ENCODE data around the gene WIPF3.
"Not testable (repeated sequence)": the region's sequence is repeated elsewhere in the genome, so short reads cannot be mapped to it uniquely, and the experiment has no call there.

WIPF3 gene

GRCh38 chr7:29890251-29890650 lies 83.9 kb downstream of the WIPF3 start:
- H3K4me1 Mint-ChIP-seq = no peaks in the 10 kb centered on the region
- ATAC-seq = no peak
- no peaks in the 10 kb centered on the region for H3K36me3 Mint-ChIP-seq (ENCODE audit: low read depth)
- H3K9me3 Mint-ChIP-seq = no peaks in the 10 kb centered on the region
- peaks cover under 1% of the 10 kb centered on the region for H3K27me3 Mint-ChIP-seq
- no peak overlapping the region for H3K4me3 Mint-ChIP-seq
- H3K27ac Mint-ChIP-seq = no peak overlapping the region
- DNase-seq = no peak

GRCh38 chr7:29890786-29891185 lies 84.5 kb downstream of the WIPF3 start:
- not testable (repeated sequence) for H3K27me3 Mint-ChIP-seq; H3K9me3 Mint-ChIP-seq; DNase-seq; ATAC-seq; H3K4me1 Mint-ChIP-seq; H3K27ac Mint-ChIP-seq; H3K36me3 Mint-ChIP-seq (ENCODE audit: low read depth); H3K4me3 Mint-ChIP-seq

GRCh38 chr7:29891766-29892165 lies 85.5 kb downstream of the WIPF3 start:
- DNase-seq (no peak), ATAC-seq (no peak)
- H3K4me1 Mint-ChIP-seq = no peaks in the 10 kb centered on the region
- H3K27ac Mint-ChIP-seq = no peak overlapping the region
- H3K36me3 Mint-ChIP-seq (ENCODE audit: low read depth) = no peaks in the 10 kb centered on the region
- H3K4me3 Mint-ChIP-seq = no peak overlapping the region
- peaks cover 4% of the 10 kb centered on the region for H3K27me3 Mint-ChIP-seq
- peaks cover 2% of the 10 kb centered on the region for H3K9me3 Mint-ChIP-seq

DNA sequence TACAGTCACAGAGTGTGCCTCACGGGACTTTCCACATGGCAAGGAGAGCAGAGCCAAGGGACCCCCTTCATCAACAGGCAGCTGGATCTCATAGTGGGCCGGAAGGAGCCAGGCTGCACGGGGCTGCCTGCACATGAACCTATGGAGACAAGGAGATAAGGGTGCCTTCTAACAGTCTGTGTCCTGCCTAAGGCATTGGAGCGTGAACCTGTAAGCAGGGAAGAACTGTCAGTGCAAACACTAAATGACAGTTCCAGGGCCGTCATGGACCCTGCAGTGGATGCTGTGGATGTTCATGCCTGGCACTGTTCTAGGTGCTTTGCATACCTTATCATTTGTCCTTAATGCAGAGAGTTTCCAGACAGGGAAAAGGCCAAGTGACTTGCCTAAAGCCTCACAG lies 85.9 kb downstream of the WIPF3 start:
- Mint-ChIP-seq H3K27me3 (peaks cover 4% of the 10 kb centered on the region), H3K9me3 (peaks cover 5% of the 10 kb centered on the region), H3K4me1 (no peaks in the 10 kb centered on the region), H3K36me3 (ENCODE audit: low read depth) (no peaks in the 10 kb centered on the region), H3K27ac (no peak overlapping the region), H3K4me3 (no peak overlapping the region)
- DNase-seq (no peak), ATAC-seq (no peak)

GRCh38 chr7:29893351-29893965 lies 87.2 kb downstream of the WIPF3 start:
- H3K36me3 Mint-ChIP-seq (ENCODE audit: low read depth) = peaks cover 2% of the 10 kb centered on the region
- H3K27ac Mint-ChIP-seq = no peak overlapping the region
- no peak for DNase-seq
- no peaks in the 10 kb centered on the region for H3K4me1 Mint-ChIP-seq
- peaks cover 12% of the 10 kb centered on the region for H3K9me3 Mint-ChIP-seq
- peaks cover 9% of the 10 kb centered on the region for H3K27me3 Mint-ChIP-seq
- ATAC-seq = no peak
- H3K4me3 Mint-ChIP-seq = no peak overlapping the region

DNA sequence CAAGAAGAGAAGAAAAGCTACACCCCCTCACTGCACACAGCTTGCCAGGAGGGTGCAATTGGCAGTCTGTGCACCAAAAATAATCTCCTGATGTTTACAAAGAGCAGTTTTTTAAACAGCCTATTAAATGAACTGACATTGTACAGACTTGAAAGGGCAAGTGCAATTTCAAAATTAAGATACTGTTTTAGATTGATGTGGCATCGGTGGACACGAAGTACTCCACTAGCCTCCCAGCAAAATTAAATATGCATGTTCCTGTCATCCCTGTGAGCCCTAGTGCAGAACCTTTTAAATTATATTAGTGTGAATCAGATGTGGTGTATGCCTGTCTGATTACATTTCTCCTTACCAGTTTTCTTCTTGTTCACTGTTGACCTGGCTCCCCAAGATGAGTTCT lies 87.9 kb downstream of the WIPF3 start:
- Mint-ChIP-seq H3K36me3 (ENCODE audit: low read depth) (peaks cover 2% of the 10 kb centered on the region), H3K4me3 (no peak overlapping the region), H3K27ac (no peak overlapping the region), H3K27me3 (peaks cover 9% of the 10 kb centered on the region), H3K4me1 (no peaks in the 10 kb centered on the region), H3K9me3 (peaks cover 15% of the 10 kb centered on the region)
- DNase-seq (no peak), ATAC-seq (no peak)

DNA sequence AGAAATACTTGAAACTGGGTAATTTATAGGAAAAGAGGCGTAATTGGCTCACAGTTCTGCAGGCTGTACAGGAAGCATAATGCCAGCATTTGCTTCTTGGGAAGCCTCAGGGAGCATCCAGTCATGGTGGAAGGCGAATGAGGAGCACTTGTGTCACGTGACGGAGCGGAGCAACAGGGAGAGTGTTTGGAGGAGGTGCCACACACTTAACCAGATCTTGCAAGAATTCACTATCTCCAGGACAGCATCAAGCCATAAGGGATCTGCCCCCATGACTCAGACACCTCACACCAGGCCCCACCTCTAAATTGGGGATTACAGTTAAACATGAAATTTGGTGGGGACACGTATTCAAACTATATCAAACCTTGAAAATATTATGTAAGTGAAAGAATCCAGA lies 89.3 kb downstream of the WIPF3 start:
- Mint-ChIP-seq H3K27ac (no peak overlapping the region), H3K4me1 (no peaks in the 10 kb centered on the region), H3K36me3 (ENCODE audit: low read depth) (peaks cover 2% of the 10 kb centered on the region), H3K4me3 (no peak overlapping the region), H3K27me3 (peaks cover 9% of the 10 kb centered on the region), H3K9me3 (peaks cover 15% of the 10 kb centered on the region)
- ATAC-seq (no peak), DNase-seq (no peak)

DNA sequence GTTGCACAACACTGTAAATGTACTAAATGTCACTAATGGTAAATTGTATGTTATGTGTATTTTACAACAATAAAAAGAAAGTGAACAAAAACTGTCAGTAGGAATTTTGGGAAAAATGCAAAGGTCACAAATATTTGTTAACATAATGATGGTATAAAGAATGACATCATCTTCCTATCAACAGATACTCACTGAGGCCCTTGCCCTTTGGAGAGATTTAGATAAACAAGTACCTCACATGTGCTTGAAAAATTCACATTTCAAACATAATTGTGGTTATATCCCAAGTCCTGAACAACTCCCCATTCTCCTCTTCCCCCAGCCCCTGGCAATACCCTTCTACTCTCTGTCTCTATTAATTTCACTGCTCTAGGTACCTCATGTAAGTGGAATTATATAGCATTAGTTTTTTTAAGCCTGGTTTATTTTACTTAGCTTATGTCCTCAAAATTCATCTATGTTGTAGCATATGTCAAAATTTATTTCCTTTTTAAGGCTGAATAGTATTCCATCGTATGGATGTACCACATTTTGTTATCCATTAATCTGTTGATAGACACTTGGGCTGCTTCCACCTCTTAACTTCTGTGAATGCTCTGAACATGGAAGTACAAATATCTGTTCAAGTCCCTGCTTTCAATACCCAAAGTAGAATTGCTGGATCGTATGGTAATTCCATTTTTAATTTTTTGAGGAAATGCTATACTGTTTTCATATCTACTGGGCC lies 90.5 kb downstream of the WIPF3 start:
- peaks cover 9% of the 10 kb centered on the region for H3K27me3 Mint-ChIP-seq
- ATAC-seq (no peak), DNase-seq (no peak)
- H3K27ac Mint-ChIP-seq = no peak overlapping the region
- H3K36me3 Mint-ChIP-seq (ENCODE audit: low read depth) = peaks cover 2% of the 10 kb centered on the region
- no peak overlapping the region for H3K4me3 Mint-ChIP-seq
- H3K9me3 Mint-ChIP-seq = peaks cover 15% of the 10 kb centered on the region
- H3K4me1 Mint-ChIP-seq = no peaks in the 10 kb centered on the region

GRCh38 chr7:29898301-29898700 lies 92.0 kb downstream of the WIPF3 start:
- Mint-ChIP-seq H3K4me3 (no peak overlapping the region), H3K27me3 (peaks cover 9% of the 10 kb centered on the region), H3K4me1 (no peaks in the 10 kb centered on the region)

GRCh38 chr7:29900745-29901144 lies 94.4 kb downstream of the WIPF3 start:
- Mint-ChIP-seq H3K27me3 (peaks cover 5% of the 10 kb centered on the region), H3K4me1 (no peaks in the 10 kb centered on the region), H3K27ac (no peak overlapping the region), H3K9me3 (peaks cover 23% of the 10 kb centered on the region), H3K4me3 (no peak overlapping the region), H3K36me3 (ENCODE audit: low read depth) (peaks cover 3% of the 10 kb centered on the region)
- ATAC-seq (no peak), DNase-seq (no peak)

More at GRCh38 chr7:29898301-29898700, 92.0 kb downstream of the WIPF3 start:
- Mint-ChIP-seq H3K9me3 (peaks cover 15% of the 10 kb centered on the region), H3K36me3 (ENCODE audit: low read depth) (peaks cover 2% of the 10 kb centered on the region), H3K27ac (no peak overlapping the region)
- ATAC-seq (no peak), DNase-seq (no peak)

DNA sequence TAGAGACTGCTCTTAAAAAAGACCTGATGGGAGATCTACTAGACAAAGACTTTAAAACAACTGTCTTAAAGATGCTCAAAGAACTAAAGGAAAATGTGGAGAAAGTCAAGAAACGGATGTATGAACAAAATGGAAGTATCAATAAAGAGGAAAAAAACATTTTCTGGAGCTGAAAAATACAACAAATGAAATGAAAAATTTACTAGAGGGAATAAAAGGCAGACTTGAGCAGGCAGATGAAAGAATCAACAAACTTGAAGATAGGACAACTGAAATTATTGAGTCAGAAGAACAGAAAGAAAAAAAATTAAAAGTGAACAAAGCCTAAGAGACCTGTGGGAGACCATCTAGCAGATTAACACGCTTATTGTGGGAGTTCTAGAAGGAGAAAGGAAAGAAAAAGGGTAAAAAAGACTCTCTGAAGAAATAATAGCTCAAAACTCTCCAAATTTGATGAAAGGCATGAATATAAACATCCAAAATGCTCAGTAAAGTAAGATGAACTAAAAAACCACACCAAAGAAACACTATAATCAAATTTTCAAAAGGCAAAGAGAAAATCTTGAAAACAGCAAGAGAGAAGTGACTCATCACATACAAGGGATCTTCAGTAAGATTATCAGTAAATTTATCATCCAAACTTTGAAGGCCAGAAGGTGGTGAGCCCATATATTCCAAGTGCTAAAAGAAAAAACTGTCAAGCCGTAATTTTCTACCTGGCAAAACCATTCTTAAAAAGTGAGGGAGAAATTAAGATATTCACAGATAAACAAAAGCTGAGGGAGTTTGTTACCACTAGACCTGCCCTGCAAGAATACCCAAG lies 100.1 kb downstream of the WIPF3 start:
- ATAC-seq (no peak), DNase-seq (no peak)
- peaks cover 3% of the 10 kb centered on the region for H3K27me3 Mint-ChIP-seq
- H3K9me3 Mint-ChIP-seq = peaks cover 32% of the 10 kb centered on the region
- H3K4me1 Mint-ChIP-seq = no peaks in the 10 kb centered on the region
- H3K27ac Mint-ChIP-seq = no peak overlapping the region
- peaks cover 11% of the 10 kb centered on the region for H3K36me3 Mint-ChIP-seq (ENCODE audit: low read depth)
- H3K4me3 Mint-ChIP-seq = no peak overlapping the region

GRCh38 chr7:29914180-29914579 lies 107.9 kb downstream of the WIPF3 start:
- ATAC-seq (no peak), DNase-seq (no peak)
- Mint-ChIP-seq H3K4me3 (no peak overlapping the region), H3K27me3 (no peaks in the 10 kb centered on the region), H3K27ac (no peak overlapping the region), H3K9me3 (no peaks in the 10 kb centered on the region), H3K36me3 (ENCODE audit: low read depth) (no peaks in the 10 kb centered on the region), H3K4me1 (no peaks in the 10 kb centered on the region)

- no peaks in the 10 kb centered on the region for H3K36me3 Mint-ChIP-seq (ENCODE audit: low read depth)
- DNase-seq (no peak), ATAC-seq (no peak)
- no peak overlapping the region for H3K27ac Mint-ChIP-seq
- no peaks in the 10 kb centered on the region for H3K9me3 Mint-ChIP-seq
- no peaks in the 10 kb centered on the region for H3K4me1 Mint-ChIP-seq
- H3K27me3 Mint-ChIP-seq = no peaks in the 10 kb centered on the region
- H3K4me3 Mint-ChIP-seq = no peak overlapping the region
Observed at GRCh38 chr7:29915481-29916215, 109.3 kb downstream of the WIPF3 start.

DNA sequence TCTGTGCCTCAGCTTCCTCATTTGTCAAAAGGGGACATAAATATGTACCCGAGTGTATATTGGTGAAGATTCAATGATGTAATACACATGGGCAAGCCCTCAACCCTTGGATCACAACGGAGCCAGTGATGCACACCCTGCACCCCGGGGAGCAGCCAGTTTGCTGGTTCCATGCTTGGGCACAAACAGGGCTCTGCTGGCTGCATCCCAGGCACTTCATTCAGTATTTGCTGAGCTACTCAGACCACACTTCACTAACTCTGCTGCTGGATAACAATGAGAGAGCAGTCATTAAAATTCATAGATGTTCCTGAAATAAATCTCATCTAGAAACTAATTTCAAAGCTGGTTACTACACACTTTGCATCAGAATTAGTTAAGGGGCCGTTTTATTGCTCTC lies 111.3 kb downstream of the WIPF3 start:
- H3K27me3 Mint-ChIP-seq = no peaks in the 10 kb centered on the region
- ATAC-seq (no peak), DNase-seq (no peak)
- H3K27ac Mint-ChIP-seq = no peak overlapping the region
- H3K4me3 Mint-ChIP-seq = no peak overlapping the region
- no peaks in the 10 kb centered on the region for H3K4me1 Mint-ChIP-seq
- H3K36me3 Mint-ChIP-seq (ENCODE audit: low read depth) = no peaks in the 10 kb centered on the region
- H3K9me3 Mint-ChIP-seq = no peaks in the 10 kb centered on the region

Data from activated naive CD8-positive, alpha-beta T cell treated with anti-CD3 and anti-CD28 coated beads, Interleukin-2, amount 50 U/mL, for 24 hours (primary cell).